Measurements from ENCODE around the gene PLAC1. TPM values are rescaled to one million over a fixed set of nuclear protein-coding genes. Genes with fewer than 3 reads are reported as not detected.

The PLAC1 gene
- total RNA-seq, 1 experiment from 2014 or later = 4.0 TPM

GRCh38 chrX:134682081-134682480, 23.8 kb upstream of the PLAC1 start:
- H3K4me1 ChIP-seq = 0 out of 2 replicates have a peak, but pooled peaks cover 6% of the 10 kb centered on the region
- no peak for DNase-seq
- no peak overlapping the region for H3K4me3 ChIP-seq
- no peaks in the 10 kb centered on the region for H3K27me3 ChIP-seq
- H3K36me3 ChIP-seq = no peaks in the 10 kb centered on the region
- H3K27ac ChIP-seq = no peak overlapping the region
- H3K9me3 ChIP-seq (replicated peaks) = no peaks in the 10 kb centered on the region

GRCh38 chrX:134679644-134680043, 21.4 kb upstream of the PLAC1 start:
- H3K36me3 ChIP-seq = no peaks in the 10 kb centered on the region
- H3K4me3 ChIP-seq = no peak overlapping the region
- no peaks in the 10 kb centered on the region for H3K4me1 ChIP-seq
- H3K27ac ChIP-seq = no peak overlapping the region
- no peaks in the 10 kb centered on the region for H3K27me3 ChIP-seq
- no peak for DNase-seq
- H3K9me3 ChIP-seq (replicated peaks) = no peaks in the 10 kb centered on the region

- no peaks in the 10 kb centered on the region for H3K4me1 ChIP-seq
- no peak overlapping the region for H3K4me3 ChIP-seq
- no peak for DNase-seq
- H3K27me3 ChIP-seq = no peaks in the 10 kb centered on the region
- no peaks in the 10 kb centered on the region for H3K36me3 ChIP-seq
- H3K27ac ChIP-seq = no peak overlapping the region
- no peaks in the 10 kb centered on the region for H3K9me3 ChIP-seq (replicated peaks)
Observed at GRCh38 chrX:134679221-134679620, 20.9 kb upstream of the PLAC1 start.

GRCh38 chrX:134677332-134677731, 19.1 kb upstream of the PLAC1 start:
- H3K36me3 ChIP-seq = no peaks in the 10 kb centered on the region
- no peak for DNase-seq
- no peaks in the 10 kb centered on the region for H3K27me3 ChIP-seq
- peaks cover 8% of the 10 kb centered on the region for H3K4me1 ChIP-seq
- no peak overlapping the region for H3K27ac ChIP-seq
- no peak overlapping the region for H3K4me3 ChIP-seq
- no peaks in the 10 kb centered on the region for H3K9me3 ChIP-seq (replicated peaks)

- no peak for DNase-seq
Observed at GRCh38 chrX:134676436-134676835, 18.2 kb upstream of the PLAC1 start.

GRCh38 chrX:134673123-134673522, 14.9 kb upstream of the PLAC1 start:
- H3K4me1 ChIP-seq = peaks cover 36% of the 10 kb centered on the region
- H3K27ac ChIP-seq = no peak overlapping the region
- no peaks in the 10 kb centered on the region for H3K9me3 ChIP-seq (replicated peaks)
- DNase-seq = no peak
- no peaks in the 10 kb centered on the region for H3K27me3 ChIP-seq
- no peaks in the 10 kb centered on the region for H3K36me3 ChIP-seq
- no peak overlapping the region for H3K4me3 ChIP-seq

More at GRCh38 chrX:134676436-134676835, 18.2 kb upstream of the PLAC1 start:
- peaks cover 15% of the 10 kb centered on the region for H3K4me1 ChIP-seq
- H3K9me3 ChIP-seq (replicated peaks) = no peaks in the 10 kb centered on the region
- H3K4me3 ChIP-seq = no peak overlapping the region
- H3K27ac ChIP-seq = no peak overlapping the region
- no peaks in the 10 kb centered on the region for H3K27me3 ChIP-seq
- no peaks in the 10 kb centered on the region for H3K36me3 ChIP-seq

GRCh38 chrX:134672101-134672500, 13.8 kb upstream of the PLAC1 start:
- Histone ChIP-seq H3K27me3 (no peaks in the 10 kb centered on the region), H3K4me3 (no peak overlapping the region), H3K27ac (peak overlapping the region; percentile 55; the same call in 1 of the 2 replicates), H3K4me1 (peaks cover 36% of the 10 kb centered on the region), H3K36me3 (no peaks in the 10 kb centered on the region), H3K9me3 (replicated peaks) (no peaks in the 10 kb centered on the region)
- DNase-seq = peak in 1 of 2 experiments; percentile 36

GRCh38 chrX:134671294-134671693, 13.0 kb upstream of the PLAC1 start:
- DNase-seq = no peak
- Histone ChIP-seq H3K4me3 (no peak overlapping the region), H3K27ac (peak overlapping the region; percentile 55; the same call in 1 of the 2 replicates), H3K4me1 (peaks cover 36% of the 10 kb centered on the region), H3K9me3 (replicated peaks) (no peaks in the 10 kb centered on the region), H3K27me3 (no peaks in the 10 kb centered on the region), H3K36me3 (no peaks in the 10 kb centered on the region)

GRCh38 chrX:134670134-134670924, 12.1 kb upstream of the PLAC1 start:
- Histone ChIP-seq H3K9me3 (replicated peaks) (no peaks in the 10 kb centered on the region), H3K36me3 (no peaks in the 10 kb centered on the region), H3K4me3 (no peak overlapping the region), H3K27ac (peak overlapping the region; percentile 55; the same call in 1 of the 2 replicates), H3K27me3 (no peaks in the 10 kb centered on the region), H3K4me1 (peaks cover 36% of the 10 kb centered on the region)
- DNase-seq = peak; percentile 26 to 55

GRCh38 chrX:134669378-134670098, 11.3 kb upstream of the PLAC1 start:
- H3K36me3 ChIP-seq = no peaks in the 10 kb centered on the region
- peak in 1 of 2 experiments; percentile 18 for DNase-seq
- H3K27me3 ChIP-seq = no peaks in the 10 kb centered on the region
- H3K9me3 ChIP-seq (replicated peaks) = no peaks in the 10 kb centered on the region
- peak overlapping the region; percentile 55 for H3K27ac ChIP-seq
- H3K4me3 ChIP-seq = no peak overlapping the region
- H3K4me1 ChIP-seq = peaks cover 36% of the 10 kb centered on the region

GRCh38 chrX:134664202-134664601, 5.9 kb upstream of the PLAC1 start:
- H3K9me3 ChIP-seq (replicated peaks) = no peaks in the 10 kb centered on the region
- H3K4me1 ChIP-seq = peaks cover 2% of the 10 kb centered on the region; the same call in 1 of the 2 replicates
- no peaks in the 10 kb centered on the region for H3K27me3 ChIP-seq
- no peak overlapping the region for H3K4me3 ChIP-seq
- no peak overlapping the region for H3K27ac ChIP-seq
- no peak for DNase-seq
- H3K36me3 ChIP-seq = no peaks in the 10 kb centered on the region

GRCh38 chrX:134661295-134661694, 3.0 kb upstream of the PLAC1 start:
- DNase-seq = no peak
- H3K27ac ChIP-seq = no peak overlapping the region

GRCh38 chrX:134660627-134661026, 2.4 kb upstream of the PLAC1 start:
- H3K36me3 ChIP-seq = no peaks in the 10 kb centered on the region
- H3K27ac ChIP-seq = no peak overlapping the region
- no peaks in the 10 kb centered on the region for H3K4me1 ChIP-seq
- DNase-seq = no peak
- no peaks in the 10 kb centered on the region for H3K27me3 ChIP-seq
- no peaks in the 10 kb centered on the region for H3K9me3 ChIP-seq (replicated peaks)
- H3K4me3 ChIP-seq = no peak overlapping the region

More at GRCh38 chrX:134661295-134661694, 3.0 kb upstream of the PLAC1 start:
- Histone ChIP-seq H3K4me1 (no peaks in the 10 kb centered on the region), H3K9me3 (replicated peaks) (no peaks in the 10 kb centered on the region), H3K27me3 (no peaks in the 10 kb centered on the region), H3K36me3 (no peaks in the 10 kb centered on the region), H3K4me3 (no peak overlapping the region)

GRCh38 chrX:134659761-134660160, 1.5 kb upstream of the PLAC1 start:
- Histone ChIP-seq H3K27ac (no peak overlapping the region), H3K36me3 (no peaks in the 10 kb centered on the region), H3K9me3 (replicated peaks) (no peaks in the 10 kb centered on the region), H3K4me1 (no peaks in the 10 kb centered on the region), H3K27me3 (no peaks in the 10 kb centered on the region), H3K4me3 (no peak overlapping the region)
- no peak for DNase-seq

- H3K36me3 ChIP-seq = no peaks in the 10 kb centered on the region
- DNase-seq = no peak
- H3K9me3 ChIP-seq (replicated peaks) = no peaks in the 10 kb centered on the region
- no peaks in the 10 kb centered on the region for H3K27me3 ChIP-seq
- H3K27ac ChIP-seq = no peak overlapping the region
- no peaks in the 10 kb centered on the region for H3K4me1 ChIP-seq
- H3K4me3 ChIP-seq = no peak overlapping the region
Observed at GRCh38 chrX:134658760-134659023, 421 bp upstream of the PLAC1 start.

All from SJCRH30 (cell line).